Stimulated activated CD8-positive, alpha-beta memory T cell treated with anti-CD3 and anti-CD28 coated beads, Interleukin-15, amount 100 ng/mL, for 1 hour (primary cell): ENCODE measurements around the gene MCRIP1.

Experiments
- DNase-seq: peaks from one replicate; pipeline ENCODE4 v3.0.0-alpha.2; 2020; ENCODE audit warnings: low read depth

The MCRIP1 gene

DNA sequence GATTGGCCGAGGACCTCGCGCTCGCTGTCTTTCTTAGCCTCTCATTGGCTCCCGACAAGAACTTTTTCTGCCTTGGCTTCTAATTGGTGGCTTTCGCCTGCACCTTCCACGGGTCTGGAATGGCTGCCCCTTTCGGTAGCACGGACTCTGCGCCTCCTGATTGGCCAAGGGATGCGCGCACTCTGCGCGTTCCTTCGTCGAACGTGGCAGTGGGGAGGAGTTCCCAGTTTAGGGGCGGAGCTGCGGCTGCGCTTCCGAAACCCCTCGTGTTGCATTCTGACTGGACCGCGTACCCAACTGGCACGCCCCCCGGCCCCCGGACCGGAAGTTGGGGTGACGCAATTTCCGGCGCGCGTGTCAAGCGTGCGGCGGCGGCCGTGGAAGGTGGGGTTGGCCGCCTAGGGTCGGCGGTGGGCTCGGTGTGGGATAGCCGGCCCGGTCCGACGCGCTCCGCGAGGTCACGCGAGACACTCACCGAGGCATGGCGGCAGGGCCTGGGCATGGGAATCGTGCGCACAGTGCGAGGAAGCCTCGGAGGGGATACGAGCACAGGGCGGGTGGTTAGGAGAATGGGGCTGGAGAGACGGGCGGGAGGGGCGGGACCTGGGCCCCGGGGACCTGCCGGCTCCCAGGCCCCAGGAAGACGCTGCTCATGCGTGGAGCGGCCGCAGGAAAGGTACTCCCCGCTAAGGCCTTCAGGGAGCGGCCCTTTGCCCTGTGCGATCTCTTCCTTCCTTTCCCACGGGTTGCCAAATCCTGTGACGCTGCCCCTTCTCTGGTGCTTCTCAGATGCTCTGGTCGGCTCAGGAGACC, 27.9 kb upstream of the MCRIP1 start:
- DNase-seq = peak; percentile 97

DNA sequence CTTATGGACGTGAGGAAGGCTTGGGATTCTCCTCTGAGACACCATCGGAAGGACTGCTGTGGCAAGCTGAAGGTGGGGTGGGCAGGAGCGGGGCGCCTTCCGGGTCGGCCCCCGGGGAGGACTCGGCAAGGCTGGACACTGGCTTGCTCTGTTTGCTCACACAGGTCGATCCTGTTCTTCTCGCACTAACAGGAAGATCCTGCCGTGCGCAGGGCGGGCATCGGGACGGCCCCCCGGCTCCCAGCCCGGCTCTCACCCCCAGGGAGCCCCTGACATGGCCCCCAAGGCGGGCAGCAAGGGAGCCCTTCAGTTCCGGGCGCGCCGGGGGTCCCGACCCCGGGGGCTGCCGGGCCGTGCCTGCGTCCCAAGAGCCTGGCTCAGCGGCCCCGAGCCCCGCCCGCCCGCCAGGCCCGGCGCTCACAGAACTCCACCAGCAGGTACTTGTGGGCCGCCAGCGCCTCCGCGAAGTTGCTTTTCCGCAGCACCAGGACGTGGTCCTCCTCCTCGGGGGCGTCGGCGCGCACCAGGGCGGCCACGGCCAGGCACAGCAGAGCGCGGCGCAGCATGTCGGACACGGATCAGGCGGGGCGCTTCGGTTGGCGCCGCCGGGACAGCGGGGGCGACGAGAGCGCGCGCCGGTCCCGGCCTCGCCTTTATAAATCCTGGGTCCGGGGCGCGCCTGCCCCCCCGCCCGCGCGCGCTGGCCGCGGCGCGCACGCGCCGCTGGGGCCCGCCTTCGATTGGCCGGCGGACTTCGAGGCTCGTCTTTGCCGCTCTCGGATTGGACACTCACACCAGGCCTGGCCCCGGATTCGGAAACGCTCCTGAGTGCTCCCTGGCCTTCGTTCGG, 27.0 kb upstream of the MCRIP1 start, which contains the start of gene P4HB:
P4HB (minus strand) TSS at position 630 of the 850 bp plus-strand sequence; CDS start at position 566, 64 bp downstream.
- no peak for DNase-seq

DNA sequence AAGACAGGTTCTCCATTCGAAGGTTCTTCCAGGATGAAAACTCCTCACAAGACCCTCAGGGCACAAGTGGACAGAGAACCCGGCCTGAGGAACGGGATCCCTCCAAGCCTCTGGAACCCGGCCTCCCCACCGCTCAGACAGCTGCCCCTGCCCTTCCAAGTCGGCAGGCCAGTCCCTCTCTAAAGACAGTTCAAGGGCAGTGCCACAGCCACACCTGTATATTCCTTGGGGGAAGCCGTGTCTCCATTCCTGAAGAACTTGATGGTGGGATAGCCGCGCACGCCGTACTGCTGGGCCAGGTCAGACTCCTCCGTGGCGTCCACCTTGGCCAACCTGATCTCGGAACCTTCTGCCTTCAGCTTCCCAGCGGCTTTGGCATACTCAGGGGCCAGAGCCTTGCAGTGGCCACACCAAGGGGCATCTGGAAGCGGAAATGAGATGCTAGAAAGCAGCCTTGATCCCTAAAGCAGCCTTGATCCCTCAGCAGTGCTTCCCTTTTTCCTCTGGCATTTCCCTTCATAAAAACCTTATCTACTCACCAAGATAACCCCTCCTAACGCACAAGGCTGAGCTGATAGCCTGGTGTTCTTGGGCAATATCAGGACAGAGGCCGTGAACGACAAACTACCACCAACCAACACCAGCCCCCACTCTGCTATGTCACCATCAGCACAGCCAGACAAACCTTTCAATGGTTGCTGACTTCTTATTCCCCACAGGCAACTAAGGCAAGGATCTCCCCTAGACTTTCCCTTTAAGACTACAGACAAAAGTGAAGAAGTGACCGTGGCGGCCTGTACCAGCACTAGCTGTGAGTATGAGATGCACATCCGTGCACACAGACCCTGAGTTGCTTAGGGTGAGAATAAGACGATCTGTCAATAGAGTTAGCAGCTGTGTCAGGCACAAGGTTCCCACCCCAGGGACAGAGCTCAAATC, 26.1 kb upstream of the MCRIP1 start:
- no peak for DNase-seq

DNA sequence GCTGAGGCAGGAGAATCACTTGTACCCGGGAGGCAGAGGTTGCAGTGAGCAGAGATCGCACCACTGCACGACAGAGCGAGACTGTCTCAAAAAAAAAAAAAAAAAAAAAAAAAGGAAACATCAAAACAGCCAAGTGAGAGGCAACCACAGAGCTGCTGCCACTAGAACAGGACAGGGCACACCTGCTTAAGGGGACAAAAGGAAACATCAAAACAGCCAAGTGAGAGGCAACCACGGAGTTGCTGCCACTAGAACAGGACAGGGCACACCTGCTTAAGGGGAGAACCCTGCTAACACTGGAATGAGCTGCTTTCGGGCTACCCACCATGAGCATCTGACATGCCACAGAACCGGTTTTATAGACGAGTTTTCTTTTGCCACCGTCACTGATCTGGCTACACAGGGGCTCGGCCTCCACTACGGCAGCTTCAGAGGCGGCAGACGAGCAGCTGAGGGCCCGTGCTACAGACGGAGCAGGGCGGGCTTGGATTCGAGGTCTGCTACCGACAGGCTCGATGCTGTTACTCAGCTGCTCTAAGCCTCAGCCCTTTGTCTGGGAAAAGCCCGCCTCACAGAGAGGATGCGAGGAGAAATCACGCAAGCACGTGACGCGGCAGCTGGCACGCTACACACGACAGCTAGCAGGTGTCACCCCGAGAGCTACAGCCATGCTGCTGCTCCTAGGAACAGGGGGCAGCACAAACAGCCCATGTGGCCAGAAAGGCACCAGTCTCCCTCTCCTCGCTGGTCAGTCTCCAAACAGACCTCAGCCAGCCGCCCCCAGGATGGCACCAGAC, 25.3 kb upstream of the MCRIP1 start:
- no peak for DNase-seq

DNA sequence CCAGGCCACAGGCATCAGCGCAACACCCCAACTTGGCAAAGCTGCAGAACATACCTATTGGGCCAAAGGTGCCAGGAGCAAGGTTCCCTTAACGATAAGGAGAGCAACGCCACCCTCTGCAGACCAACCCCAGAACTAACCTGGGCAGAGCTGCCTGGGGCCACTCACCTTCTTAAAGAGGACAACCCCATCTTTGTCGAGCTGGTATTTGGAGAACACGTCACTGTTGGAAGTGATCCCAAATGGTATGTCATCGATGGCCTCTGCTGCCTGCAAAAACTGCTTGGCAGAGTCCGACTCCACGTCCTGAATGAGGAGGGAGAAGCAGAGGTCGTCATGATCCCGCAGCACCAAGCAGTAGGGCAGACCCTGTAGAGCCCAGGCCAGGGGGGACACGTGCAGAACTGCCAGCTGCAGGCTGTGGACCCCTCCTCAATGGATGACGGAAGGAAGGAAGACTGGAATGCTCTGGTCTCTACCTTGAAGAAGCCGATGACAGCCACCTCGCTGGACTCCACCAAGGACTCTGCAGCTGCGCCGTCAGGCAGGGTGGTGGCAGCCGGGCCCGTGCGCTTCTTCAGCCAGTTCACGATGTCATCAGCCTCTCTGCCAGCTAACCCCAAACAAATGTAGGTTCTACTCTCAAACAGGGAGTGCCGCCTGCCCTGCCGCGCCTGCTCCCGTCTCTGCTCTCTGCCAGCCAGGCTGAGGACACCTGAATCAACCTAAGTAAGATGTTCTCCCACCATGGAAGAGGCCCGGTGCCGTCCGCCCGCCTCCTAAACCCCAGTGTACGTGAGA, 22.1 kb upstream of the MCRIP1 start:
- DNase-seq = no peak

DNA sequence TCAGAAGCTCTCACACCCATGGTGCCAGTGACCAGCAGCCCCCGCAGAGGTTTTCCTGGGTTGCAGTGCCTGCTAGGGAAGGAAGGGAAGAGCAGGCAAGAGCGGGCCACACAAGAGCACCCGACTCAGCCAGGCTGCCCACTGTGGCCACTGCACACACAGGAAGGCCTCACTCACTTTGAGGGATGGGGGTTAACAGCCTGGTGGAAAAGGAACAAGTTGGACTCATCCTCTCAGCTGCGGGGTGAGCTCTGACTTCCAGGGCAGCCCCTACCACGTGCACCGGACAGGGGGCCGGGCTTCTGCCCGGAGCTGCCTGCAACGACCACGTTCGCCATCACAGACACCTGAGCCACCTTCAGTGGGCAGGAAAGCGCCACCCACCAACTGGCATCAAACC, 19.1 kb upstream of the MCRIP1 start:
- DNase-seq = no peak

DNA sequence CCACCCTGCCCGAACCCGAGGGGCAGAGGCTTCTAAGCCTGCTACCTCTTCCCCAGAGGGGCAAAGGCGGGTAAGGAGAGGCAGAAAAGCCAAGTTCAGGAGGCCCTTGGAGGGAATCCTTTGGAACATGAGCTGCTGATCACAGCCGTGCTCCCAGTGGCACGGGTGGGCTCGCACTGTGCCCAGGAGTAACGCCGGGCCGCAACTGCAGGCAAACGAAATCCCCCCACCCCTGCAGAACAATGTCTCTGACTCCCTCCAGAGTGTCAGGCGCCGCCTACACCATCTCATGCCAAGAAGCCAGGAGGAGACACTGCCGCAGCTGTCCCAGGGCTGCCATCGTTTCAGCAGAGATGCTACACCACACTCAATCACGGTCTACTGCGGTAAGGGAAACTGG, 18.3 kb upstream of the MCRIP1 start:
- no peak for DNase-seq

DNA sequence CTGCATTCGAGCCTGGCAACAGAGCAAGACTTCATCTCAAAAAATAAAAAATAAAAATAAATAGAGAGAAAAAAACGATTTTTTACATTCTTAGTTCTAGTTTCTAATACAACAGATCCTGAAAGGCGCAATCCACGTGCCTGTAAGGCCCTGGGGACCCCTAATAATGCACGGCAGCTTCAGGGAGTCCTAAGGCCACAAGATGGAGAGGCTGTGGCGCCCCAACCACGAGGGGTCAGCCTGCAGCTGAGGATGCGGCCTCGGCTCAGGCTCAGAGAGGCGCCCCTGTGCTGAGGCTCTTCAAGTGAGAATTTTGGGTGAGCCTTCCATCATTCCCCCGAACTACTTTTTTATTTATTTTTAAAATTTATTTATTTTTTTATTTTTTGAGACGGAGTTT, 16.4 kb upstream of the MCRIP1 start:
- DNase-seq = no peak

DNA sequence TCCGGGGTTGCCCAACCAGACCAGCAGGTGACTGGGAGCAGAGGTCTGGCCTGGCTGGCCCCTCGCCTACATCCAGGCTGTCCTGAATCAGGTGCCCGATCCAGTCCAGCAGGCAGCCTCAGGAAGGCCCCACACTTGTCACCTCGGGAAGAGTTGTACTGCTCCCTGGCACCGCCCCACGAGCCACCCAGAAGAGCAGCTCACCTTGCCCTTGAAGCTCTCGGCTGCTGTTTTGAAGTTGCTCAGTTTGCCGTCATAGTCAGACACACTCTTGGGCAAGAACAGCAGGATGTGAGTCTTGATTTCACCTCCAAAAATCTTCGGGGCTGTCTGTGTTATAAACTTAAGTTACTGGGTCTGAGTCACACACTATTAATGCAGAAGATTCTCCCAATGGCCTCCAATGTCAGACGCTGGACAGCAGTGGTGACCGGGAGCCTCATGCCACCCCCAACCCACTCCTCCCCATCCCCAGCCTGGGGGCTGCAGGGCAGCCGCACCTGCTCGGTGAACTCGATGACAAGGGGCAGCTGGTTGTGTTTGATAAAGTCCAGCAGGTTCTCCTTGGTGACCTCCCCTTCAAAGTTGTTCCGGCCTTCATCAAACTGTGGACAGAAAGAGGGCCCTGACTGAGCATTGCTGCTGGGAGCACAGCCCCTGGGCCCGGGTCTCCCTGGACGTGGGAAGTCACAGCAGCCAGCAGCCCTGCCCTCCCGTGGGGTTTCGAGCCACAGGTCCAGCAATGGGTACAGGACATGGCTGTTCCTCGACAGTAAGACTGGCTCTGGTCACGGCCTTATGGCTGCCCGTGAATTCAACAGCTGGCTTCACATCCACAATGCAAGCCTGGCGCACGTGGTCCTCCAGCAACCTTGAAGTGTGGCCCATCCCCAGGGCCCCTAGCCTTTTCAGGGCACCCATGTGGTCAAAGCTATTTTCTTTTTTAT, 13.9 kb upstream of the MCRIP1 start:
- no peak for DNase-seq

DNA sequence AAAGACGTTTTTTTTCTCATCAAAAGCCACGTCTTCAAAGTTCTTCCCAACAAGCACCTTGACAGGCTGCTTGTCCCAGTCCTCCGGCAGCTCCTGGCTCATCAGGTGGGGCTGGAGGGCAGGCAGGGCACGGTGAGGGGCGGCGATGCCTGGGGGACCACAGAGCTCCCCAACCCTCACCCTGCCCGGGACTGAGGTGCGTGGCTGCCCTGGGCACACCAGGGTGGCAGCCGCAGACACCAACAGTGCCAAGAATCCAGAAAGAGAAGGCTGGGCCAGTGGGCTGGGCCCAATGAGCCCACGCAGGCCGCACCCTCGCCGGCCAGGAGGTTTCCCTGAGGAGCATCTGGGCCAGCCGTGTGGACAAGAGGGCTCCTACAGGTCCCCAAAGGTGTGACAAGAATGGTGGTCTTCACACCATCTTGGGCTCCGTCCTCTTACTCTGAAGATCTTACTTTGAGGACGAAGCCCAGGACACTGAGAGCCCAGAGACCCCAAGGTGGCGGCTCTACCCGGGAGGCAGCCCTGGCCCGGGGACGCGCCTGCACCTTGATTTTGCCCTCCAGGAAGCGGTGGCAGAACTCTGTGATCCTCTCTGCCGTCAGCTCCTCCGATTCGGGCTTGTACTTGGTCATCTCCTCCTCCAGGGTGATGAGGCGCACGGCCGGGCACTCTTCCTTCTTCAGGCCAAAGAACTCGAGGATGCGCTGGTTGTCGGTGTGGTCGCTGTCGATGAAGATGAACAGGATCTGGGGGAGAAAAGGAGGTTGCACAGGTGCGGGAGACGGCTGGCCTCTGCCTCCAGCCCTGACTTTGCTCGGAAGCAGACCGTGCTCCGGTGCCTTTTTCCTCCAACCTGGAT, 13.0 kb upstream of the MCRIP1 start:
- DNase-seq = no peak

DNA sequence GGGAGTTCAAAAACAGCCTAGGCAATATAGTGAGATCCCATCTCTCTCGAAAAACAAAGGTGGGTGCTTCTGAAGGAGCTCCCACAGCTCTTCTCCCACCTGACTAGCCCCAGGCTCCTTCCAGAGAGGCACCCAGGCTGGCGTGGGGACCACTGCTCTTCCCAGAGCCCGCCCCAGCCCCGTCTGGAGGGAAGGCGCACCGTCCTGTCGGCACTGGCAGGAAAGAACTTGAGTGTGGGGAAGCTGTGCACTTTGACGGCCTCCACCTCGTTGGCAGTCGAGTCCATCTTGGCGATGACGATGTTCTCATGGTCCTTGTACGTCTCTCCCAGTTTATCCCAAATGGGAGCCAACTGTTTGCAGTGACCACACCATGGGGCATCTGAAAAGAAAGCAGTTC, 12.3 kb upstream of the MCRIP1 start:
- no peak for DNase-seq

DNA sequence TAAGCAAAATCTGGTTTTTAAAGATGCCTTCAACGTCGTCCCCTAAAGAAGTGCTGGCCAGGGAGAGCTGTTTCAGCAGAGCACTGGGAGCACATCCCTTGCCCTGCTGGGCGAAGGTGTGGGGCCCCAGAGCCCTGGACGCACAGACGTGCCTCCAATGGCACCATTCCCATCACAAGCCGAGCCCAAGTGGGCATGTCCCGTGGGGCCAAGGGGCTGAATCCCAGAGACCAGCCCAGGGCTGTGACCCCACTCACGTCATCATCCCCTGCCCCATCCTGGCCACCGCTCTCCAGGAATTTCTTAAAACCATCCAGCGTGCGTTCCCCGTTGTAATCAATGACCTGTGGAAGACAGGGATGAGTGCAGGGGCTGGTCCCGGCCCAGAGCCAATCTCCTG, 11.8 kb upstream of the MCRIP1 start:
- DNase-seq = no peak

DNA sequence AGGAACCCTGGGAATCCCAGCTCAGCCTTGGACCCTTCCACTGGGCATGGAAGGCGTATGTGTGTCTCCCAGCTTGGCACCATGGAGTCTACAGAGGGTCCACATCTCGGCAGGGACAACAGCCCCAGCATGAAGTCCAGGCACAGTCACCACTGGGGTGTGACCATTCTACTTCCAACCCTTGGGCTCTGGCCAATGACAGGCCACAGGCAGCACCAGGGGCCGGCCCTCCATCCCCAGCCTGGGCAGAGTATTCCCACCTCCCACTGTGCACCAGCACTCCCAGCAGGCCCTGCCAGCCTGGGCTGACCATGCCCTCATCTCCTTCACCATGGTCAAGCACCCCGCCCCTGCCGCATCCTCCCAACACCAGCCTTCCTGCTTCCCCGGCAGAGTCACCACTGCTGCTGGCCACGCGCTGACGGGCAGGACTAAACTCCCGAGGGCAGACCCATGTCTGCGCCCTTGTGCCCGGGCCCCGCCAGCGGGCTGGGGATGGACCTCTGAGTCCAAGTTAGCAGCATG, 11.3 kb upstream of the MCRIP1 start:
- DNase-seq = no peak

DNA sequence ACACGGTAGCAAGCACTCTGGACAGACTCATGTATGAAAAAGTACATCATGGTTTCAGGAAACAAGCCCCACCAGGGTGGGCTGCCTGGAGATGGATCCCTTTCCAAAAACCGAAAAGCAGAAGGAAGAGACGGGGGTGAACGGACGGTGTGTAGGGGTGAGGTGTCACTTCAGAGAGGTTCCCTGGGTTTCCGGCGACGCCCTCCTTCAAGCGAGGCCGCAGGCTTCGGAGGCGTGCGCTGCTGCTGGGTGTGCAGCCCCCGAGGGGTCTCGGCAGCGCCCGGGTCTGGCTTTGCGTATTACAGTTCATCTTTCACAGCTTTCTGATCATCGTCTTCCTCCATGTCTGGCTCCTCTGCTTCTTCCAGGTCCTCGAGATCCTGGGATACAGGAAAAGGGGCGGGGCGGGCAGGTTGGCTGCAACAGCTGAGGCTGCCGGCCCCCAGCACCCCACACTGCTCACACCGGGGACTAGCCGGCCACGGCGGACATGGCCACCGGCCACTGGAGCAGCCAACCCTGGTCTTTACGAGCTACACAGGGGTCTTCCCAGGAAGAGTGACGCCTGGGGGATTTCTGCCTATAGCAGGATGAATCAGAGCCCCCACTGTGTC, 10.7 kb upstream of the MCRIP1 start:
- DNase-seq = no peak

DNA sequence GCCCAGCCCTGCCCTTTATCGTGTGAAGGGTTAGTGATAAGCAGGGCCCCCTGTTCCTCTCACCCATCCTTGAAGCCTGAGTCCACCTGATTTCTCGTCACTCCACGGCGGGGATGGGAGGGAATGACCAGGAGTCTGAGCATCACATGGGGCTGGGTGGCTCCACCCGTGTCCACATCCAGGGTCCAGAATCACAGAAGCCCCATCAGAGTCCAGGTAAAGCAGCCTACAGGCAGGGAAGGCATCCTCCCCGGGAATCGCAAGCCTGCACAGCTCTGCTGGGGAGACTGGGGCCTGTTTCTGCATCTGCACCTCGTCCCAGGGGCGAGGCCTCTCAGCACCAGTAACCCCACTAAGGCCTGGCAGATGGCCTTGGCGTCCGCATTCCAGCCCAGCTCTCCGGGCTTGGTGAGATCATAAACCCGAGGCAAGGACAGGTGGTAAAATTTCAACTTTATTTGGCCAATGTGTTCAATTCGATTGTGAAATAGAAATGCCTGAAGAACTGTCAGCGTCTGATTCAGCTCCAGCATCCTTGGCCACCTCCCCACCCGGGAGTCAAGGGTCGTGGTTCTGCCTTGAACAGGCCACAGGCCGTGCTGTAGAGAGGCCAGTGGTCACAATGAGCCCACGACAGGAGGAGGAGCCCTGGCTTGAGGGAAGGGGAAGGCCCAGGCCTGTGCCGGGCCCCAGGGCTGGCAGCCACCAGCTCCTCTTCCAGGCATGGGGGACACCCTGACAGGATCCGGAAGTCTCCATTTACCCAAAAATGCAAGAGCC, 9.8 kb upstream of the MCRIP1 start:
- no peak for DNase-seq

DNA sequence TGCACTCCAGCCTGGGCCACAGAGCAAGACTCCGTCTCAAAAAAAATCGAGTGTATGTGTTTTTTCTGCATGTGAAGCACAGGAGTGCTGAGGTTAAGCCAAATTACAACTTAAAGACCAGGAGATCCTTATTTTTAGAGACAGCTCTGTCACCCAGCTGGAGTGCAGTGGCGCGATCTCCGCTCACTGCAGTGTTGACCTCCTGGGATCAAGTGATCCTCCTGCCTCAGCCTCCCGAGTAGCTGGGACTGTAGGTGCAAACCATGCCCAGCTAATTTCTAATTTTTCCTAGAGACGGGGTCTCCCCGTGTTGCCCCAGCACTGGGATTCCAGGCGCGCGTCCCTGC, 9.3 kb upstream of the MCRIP1 start:
- DNase-seq = no peak

DNA sequence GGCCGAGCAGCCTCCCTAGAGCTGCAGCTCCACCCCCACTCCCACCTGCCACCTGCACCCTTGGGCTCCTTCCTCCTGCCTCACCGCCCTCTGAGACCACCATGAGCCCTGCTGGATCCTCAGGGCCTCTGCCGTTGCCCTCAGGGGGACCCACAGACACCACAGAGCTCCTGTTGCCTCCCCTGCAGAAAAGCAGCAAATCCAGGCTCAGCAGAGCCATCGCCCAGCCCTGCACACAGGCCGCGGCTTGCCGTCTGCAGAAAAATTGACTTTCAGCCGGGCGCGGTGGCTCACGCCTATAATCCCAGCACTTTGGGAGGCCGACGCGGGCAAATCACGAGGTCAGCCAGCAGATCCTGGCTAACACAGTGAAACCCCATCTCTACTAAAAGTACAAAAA, 8.8 kb upstream of the MCRIP1 start:
- no peak for DNase-seq
